Cerebellar cortex (tissue), 1 donor: Measurements from ENCODE around the gene LEP.
A peak's percentile ranks its signal among the peaks of the same experiment; 100 is the strongest.
"Not testable (repeated sequence)": the region's sequence is repeated elsewhere in the genome, so short reads cannot be mapped to it uniquely, and the experiment has no call there.

ENCODE experiments used
- DNase-seq: peaks from one replicate; pipeline ENCODE4 v3.0.0-alpha.2; 2015; ENCODE audit warnings: low spot score

The LEP gene

GRCh38 chr7:128271942-128272481 is 30.9 kb downstream of the LEP start:
- DNase-seq: no peak

GRCh38 chr7:128274246-128274883 is 33.3 kb downstream of the LEP start:
- no peak for DNase-seq

GRCh38 chr7:128274884-128275603 is 34.0 kb downstream of the LEP start:
- DNase-seq: no peak

GRCh38 chr7:128275681-128276080 is 34.6 kb downstream of the LEP start:
- DNase-seq: no peak

GRCh38 chr7:128278366-128278765 is 37.3 kb downstream of the LEP start:
- no peak for DNase-seq

- DNase-seq: no peak
Measured at GRCh38 chr7:128279124-128279713, 38.1 kb downstream of the LEP start.

- not testable (repeated sequence) for DNase-seq
Measured at GRCh38 chr7:128280451-128280850, 39.4 kb downstream of the LEP start.

GRCh38 chr7:128281605-128282380 is 40.7 kb downstream of the LEP start:
- no peak for DNase-seq

GRCh38 chr7:128284102-128284501 is 43.0 kb downstream of the LEP start:
- no peak for DNase-seq

- no peak for DNase-seq
Measured at GRCh38 chr7:128287556-128287955, 46.5 kb downstream of the LEP start.

- not testable (repeated sequence) for DNase-seq
Measured at GRCh38 chr7:128298004-128298403, 56.9 kb downstream of the LEP start.

- DNase-seq: no peak
Measured at GRCh38 chr7:128299109-128299607, 58.1 kb downstream of the LEP start.

GRCh38 chr7:128302139-128302538 is 61.1 kb downstream of the LEP start:
- no peak for DNase-seq

GRCh38 chr7:128303133-128303532 is 62.1 kb downstream of the LEP start:
- no peak for DNase-seq

- DNase-seq: no peak
Measured at GRCh38 chr7:128303643-128304042, 62.6 kb downstream of the LEP start.

GRCh38 chr7:128304212-128304611 is 63.1 kb downstream of the LEP start:
- peak; percentile 42 for DNase-seq

GRCh38 chr7:128307061-128307460 is 66.0 kb downstream of the LEP start:
- DNase-seq: no peak
